COR-L47 (cell line): Measurements from ENCODE around the gene MRPS18C.
"Not testable (repeated sequence)": the region's sequence is repeated elsewhere in the genome, so short reads cannot be mapped to it uniquely, and the experiment has no call there.

Experiments used
- DNase-seq: peaks from one replicate; lab custom pipeline; 2025; lab: John Stamatoyannopoulos, UW

The MRPS18C gene

DNA sequence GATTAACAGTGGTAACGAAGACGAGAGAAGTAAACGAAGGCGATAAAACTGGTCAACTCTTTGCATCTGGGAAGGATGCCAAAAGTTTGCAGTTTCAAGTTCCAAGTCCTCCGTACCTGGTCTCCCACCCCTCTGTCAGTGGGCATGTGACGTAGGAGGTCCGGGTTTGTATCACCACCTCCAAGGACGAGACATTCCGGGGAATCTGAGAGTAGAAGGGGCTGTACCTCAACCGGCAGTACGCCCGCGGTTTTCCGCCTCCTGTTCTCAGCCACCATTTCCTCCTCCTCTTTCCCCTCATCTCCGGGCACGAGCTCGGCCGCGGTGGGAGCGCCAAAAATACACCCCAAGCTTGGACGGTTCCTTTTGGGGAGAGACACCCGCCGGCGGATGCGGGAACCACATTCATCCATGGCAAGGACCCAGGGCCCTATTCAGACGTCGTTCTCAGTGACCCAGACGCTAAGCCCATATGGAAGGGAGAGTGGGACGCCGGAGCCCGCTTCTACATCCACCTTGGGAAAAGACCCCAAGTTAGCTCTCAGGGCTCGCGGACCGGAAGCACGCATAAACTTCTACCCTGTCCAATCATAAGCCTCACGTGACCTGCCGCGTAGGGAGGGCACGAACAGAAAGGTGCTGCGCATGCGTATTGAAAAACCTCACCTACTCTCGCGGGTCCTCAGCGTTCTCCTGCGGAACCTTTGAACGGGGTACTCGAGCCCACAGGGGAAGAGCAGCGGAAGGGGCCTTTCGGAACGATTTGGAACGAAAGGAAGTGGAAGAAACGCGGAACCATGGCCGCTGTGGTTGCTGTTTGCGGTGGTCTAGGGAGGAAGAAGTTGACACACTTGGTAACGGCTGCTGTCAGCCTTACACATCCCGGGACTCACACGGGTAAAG, at the start of gene MRPS18C, which contains the start of gene HELQ:
TSS of gene MRPS18C (plus strand) at position 778 of the 903 bp plus-strand sequence. CDS start at position 798, 20 bp downstream.
TSS of gene HELQ (minus strand) at position 543 of the 903 bp plus-strand sequence. CDS start at position 413, 130 bp downstream.
- peak; percentile 97 for DNase-seq

DNA sequence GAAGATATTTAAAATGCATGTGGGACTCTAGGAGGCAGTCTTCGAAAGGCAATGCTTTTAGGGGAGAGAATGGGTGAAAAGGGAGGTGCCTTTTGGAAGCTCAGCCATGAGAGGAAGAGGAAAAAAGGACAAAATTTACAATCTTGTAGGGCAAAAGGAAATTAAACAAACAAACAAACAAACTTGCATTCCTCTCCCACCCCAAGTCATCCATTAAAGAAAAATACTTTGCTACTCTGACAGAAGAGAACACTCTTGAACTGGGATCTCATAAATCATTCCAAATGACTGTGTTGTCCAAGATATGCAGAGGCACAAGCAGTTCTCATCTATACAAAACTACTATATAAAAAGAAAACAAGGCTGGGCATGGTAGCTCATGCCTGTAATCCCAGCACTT, 47.0 kb upstream of the MRPS18C start:
- no peak for DNase-seq

DNA sequence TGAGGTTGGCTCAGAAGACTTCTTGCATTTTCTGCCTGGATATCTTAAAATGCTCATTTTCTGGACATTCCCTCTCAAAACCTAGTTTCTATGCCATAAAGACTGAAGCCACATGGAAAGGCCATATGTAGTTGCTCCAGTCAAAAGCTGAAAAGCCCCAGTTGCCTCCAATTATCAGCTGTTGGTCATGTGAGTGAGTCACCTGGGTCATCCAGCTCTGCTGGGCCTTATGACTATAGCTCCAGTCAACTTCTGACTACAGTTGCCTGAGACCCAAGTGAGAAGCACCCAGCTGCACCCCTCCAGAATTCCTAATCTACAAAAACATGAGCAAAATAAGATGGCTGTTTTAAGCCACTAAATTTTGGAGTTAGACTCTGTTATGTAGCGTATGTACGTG, 42.2 kb upstream of the MRPS18C start:
- no peak for DNase-seq

DNA sequence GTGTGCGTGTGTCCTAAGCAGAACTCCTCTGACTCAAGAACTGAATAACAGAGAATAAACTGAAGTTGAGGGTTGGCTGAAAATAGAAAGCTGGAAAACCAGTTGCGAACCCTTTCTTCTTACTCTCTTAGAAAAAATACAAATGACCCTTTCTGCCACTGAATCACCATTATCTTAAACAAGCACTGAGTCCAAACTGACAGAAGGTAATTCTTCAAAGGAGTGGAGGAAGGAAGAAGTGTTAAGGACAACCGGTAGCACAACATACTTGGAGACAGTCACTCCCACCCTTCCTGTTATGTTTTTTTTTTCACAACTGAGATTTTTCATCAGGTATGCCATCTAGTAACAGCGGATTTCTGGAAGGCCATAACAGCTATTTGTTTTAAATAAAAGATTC, 38.3 kb upstream of the MRPS18C start:
- no peak for DNase-seq

DNA sequence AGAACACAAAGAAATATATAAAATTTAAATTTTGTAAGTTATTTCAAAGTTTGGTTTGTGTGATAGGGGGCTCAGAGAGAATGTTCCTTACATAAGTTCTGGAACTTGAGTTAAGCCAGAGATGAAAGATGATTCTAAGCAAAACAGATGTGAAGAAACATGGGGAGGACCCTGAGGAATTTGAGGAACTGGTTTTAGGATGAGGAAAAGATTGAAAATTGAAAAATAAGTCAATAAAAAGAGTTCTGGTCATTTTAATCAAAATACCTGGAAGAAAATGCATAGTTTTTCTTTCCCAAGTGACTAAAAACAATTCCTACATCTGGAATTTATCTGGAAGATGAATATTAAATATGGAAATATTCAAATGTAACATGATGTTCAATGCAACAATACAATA, 37.6 kb upstream of the MRPS18C start:
- DNase-seq = no peak

DNA sequence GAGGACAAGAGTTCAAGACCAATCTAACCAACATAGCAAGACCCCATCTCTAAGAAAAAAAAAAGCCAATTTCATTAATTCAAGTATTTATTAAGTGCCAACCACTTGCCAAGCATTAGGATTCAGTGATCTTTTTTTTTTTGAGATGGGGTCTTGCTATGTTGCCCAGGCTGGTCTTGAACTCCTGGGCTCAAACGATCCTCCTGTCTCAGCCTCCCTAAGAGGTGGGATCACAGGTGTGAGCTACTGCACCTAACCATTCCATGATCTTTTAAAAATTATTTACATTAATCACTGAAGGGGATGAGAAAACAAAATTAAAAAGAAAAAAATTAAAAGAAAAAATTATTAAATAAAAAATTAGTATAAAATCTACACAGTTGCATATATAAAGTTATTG, 24.7 kb upstream of the MRPS18C start:
- DNase-seq = no peak

DNA sequence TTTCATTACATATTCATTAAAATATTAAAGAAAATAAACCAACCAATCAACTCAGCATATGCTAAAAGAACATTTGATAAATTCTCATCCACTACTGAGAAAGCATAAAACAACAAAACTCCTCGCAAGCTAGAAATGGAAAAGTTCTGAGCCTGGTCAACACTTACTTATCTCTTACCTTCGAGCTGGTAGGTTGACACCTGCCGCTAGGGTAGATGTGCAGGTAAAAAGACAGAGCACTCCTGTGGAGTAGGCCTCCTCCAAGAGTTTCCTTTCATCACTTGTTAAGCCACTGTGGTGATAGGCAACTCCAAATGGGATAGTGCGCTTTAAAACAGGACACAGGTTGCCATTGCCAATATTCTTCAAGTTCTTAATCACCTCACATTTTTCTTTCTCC, 19.2 kb upstream of the MRPS18C start:
- no peak for DNase-seq

DNA sequence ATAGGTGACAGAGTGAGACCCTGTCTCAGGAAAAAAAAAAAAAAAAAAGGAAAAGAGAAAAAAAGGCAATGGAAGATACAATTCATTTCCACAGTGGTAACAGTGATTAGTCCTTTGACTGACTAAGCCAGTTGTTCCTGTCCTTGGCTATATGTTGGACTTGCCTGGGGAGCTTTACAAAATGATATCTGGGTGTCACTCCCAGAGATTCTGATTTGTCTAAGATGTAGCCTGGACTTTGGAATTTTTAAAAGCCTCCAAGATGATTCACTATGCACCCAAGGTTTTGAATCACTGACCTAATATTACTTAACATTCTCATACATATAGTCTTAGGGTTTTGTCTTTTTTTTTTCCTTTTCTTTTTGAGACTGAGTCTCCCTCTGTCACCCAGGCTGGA, 17.1 kb upstream of the MRPS18C start:
- DNase-seq = no peak

DNA sequence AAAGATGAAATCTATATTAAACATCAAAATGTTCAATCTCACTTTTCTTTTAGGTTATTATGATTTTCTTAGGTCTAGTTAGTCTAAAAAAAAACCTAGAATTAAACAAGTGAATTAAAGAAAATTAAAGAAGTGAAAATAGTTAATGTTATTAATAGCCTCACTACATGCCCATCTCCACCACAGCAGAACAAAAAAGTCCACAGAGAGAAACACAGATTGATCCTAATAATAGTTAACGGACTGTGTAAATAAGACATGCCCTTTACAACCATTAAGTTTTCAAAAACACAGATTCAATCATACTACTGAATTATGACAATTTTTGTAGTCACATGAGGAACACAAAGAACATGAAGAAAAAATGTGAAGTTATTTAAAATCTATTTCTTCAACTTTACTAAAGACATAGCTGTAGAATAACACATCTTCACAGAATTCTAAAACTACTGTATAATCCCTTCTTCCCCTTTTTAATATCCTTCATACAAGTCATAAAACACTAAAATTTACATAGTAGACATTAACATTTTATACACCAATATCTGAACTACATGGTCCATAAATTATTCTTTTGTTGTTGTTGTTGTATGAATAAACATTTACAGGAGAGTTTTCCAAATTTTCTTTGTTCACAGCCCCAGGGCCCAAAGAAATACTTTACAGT, 15.6 kb upstream of the MRPS18C start:
- DNase-seq = no peak

DNA sequence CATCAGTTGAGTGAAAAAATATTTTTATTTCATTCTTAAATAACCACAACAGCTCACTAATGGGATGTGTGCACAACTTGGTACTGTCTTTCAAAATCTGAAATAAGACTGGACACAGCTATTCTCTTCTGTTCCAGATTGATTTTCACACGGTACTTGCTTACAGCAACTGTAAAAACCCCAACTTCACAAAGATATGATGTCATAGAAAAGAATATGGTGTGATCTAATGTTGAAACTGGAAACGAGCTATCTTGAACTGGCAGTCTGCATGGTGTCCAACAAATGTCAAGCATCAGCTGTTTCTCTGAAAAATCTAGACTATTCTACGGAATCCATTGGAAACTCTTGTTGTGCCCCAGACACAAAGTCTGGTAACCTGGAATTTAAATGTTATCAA, 15.0 kb upstream of the MRPS18C start:
- no peak for DNase-seq

DNA sequence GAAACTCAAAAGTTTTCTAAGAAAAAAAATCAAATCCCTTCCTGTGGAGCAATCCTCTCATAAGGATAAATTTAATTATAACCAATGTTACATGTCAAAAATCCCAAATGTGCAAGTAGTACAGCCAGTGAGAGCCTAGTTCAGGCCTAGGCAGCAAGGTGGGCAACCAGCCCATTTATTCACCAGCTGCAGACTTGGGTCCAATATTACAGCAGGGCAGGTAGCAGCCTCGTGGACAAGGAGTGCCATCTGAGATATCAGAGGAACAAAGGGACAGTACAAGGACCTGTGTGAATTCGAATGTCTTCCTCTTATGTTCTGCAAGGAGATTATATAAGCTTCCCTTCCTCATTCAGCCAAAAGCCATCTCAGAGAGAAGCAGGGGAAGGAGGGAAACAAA, 6.8 kb upstream of the MRPS18C start:
- no peak for DNase-seq

DNA sequence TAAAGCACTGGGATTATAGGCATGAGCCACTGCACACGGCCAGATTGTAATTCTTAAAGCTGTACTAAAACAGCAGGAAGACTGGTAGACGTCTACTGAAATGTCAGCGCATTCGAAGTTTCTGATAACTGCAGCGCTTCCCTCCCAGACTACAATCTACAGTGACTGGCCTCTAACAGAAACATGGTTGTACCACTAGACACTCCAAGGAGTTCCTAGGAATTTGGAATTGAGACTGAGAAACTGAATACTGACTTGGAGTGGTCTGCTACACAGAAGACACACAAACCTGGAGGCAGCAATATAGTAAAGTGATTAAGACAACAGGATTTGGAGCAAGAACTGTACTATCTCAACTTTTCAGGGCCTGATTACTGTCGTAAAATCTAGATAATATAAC, 1.2 kb upstream of the MRPS18C start:
- DNase-seq = no peak

DNA sequence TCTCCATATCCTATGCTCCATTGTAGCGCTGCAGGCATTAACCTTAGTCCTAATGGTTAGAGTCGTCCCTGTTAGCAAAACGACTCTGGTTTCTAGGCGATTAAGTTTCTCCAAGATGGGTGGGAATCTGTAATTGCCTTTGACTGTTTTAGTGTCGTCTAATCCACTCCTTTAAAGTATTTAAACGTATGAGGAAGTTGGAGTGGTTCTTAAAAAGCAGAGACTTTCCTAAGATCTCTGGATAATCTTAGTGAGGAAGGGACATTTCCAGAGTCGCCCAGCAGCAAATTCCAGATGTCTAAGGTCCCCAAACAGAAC, 285 bp downstream of the MRPS18C start:
- DNase-seq = no peak

DNA sequence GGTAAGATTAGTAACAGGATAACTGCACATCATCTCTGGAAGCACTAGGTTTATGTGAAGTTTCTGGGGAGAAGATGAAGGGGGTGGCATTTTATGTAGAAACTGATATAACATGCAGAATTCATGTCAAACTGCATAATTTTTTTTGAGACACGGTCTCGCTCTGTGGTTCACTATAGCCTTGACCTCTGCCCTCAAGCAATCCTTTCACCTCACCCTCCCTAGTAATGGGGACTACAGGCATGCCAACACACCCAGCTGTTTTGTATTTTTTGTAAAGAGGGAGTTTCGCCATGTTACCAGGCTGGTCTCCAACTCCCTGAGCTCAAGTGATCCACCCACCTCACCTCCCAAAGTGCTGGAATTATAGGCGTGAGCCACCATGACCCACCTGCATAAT, 17.6 kb downstream of the MRPS18C start:
- no peak for DNase-seq

DNA sequence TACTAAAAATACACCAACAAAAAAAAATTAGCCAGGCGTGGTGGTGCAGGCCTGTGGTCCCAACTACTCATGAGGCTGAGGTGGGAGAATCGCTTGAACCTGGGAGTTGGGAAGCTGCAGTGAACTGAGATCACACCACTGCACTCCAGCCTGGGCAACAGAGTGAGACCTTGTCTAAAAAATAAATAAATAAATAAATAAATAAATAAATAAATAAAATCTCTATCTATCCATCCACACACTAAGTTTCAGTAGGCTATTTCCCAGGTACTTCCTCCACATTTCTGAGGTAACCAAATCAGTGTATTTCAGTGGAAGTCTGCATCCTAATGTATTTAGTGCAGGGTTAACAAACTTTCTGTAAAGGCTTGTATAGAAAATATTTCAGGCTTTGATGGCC, 18.1 kb downstream of the MRPS18C start:
- no peak for DNase-seq

DNA sequence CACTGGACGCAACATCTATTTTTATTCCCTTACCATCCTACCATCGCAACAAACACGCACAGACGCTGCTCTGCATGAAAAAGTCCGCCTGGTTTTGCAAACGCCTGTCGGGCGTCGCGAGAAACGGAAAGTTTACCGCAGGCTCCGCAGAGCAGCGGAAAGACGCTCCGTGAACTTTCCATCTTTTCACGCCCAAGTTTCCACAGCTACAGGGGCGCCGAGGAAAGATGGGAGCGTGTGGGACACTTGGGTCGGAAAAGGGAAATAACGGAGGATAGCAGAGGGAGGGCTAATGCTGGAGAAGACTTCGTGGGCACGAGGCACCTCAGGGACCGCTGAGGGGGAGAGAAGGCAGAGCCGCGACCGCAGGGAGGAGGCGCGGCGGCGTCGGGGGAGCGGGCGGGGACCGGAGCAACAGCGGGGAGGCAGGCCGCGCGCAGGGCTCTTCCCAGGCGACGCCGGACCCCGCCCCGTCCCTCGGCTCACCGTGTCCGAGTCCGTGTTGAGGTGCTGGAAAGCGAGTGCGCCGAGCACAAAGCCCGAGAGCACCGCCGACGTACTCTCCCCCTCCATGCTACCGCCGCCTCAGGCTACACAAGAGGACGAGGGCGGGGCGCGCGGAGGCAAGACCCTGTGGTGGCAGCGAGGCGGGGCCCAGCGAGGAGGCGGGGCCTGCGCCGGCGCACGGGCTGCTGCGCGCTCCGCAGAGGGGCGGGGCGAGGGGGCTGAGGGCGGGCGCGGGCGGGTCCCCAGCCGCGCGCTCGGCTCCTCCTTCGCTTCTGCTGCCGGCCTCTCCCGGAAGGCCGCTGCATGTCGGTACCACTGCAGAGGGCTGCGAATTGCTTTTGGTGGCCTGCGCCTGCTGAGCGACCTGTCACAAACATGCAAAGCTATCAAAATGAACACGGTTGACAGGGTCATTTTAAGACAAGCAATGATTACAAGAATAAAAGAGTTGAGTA, 28.9 kb downstream of the MRPS18C start, which contains the start of gene ABRAXAS1:
TSS of gene ABRAXAS1 (minus strand) at position 601 of the 962 bp plus-strand sequence. CDS start at position 573, 28 bp downstream.
- peak; percentile 95 for DNase-seq

DNA sequence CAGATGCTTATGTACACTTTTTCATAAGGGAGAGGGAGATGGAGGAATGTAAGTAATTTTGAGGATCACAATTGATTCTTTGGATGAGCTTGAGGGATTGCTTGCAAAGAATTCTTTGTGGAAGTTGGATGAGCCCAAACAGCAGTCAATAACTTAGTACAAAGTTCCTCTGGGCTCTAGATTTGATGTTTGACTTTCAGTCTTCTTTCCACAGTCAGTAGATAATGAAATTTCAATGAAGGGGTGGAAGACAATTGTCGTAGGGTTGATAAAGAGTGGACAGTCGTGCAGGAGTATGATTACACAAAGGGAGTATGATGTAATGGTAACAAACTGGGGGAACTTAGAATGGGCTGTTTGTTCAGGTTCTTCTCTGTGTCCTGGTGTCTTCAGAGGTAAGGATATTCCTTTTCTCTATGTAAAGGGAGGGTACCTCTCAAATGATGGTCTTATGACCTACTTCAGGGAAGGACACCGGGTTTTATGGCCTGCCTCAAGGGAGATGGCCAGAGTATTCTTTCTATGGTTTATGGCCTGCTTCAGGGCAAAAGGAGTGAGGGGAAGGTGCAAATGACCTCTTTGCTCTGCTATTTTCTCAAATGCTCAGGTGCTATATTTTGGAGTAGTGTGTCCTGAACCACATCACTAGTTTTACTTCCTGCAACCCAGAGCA, 30.7 kb downstream of the MRPS18C start:
- DNase-seq = no peak

DNA sequence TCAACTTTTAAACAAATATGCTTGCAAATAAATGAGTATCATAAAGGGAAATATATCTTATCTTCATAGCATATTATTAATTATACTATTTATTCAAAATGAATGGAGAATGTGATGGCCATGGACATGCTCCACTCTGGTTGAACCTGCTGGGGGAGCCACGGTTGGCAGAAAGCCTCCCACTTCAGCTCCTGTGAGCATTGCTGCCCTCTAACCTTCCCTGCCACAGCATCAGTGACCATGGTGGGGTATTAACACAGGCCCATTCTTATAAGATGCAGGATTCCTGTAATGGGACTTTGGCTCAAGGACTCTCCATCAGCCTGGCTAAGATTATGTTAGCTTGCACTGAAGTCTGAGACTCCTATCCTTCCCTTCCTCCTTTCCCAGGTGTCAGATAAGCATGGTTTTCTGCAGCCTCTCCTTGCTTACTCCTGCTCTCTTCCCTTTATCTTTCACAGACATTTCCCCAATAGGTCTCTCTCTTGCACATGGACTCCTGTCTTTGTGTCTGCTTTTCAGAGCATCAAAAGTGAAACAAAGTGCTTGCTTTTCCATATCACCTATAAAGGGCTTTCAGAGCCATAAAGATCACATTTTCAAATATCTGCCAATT, 34.0 kb downstream of the MRPS18C start:
- no peak for DNase-seq

DNA sequence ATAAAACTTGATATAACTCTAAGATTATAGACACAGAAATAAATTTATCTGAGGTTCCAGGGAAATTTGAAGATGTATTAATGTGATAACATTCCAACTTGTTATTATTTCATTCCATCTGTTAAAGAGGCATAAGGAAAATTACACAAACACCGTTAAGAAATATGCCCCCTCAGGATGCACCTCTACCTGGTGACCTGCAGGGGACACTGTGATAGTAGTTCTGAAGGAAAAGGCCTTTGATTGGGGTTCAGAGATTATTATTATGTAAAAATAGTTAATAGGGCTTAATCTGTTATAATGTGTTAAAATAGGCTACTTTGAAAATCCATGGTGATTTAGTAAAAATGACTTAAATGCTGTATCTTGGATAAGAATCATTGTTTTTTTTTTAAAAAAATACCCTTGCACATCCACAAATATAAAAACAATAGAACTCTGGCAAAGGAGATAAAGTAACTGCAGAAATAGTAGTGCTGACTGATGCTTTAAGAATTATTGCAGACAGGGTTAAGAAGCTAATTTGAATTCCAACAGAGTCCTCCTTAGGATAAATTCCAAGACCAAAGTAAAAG, 35.1 kb downstream of the MRPS18C start:
- DNase-seq = no peak

DNA sequence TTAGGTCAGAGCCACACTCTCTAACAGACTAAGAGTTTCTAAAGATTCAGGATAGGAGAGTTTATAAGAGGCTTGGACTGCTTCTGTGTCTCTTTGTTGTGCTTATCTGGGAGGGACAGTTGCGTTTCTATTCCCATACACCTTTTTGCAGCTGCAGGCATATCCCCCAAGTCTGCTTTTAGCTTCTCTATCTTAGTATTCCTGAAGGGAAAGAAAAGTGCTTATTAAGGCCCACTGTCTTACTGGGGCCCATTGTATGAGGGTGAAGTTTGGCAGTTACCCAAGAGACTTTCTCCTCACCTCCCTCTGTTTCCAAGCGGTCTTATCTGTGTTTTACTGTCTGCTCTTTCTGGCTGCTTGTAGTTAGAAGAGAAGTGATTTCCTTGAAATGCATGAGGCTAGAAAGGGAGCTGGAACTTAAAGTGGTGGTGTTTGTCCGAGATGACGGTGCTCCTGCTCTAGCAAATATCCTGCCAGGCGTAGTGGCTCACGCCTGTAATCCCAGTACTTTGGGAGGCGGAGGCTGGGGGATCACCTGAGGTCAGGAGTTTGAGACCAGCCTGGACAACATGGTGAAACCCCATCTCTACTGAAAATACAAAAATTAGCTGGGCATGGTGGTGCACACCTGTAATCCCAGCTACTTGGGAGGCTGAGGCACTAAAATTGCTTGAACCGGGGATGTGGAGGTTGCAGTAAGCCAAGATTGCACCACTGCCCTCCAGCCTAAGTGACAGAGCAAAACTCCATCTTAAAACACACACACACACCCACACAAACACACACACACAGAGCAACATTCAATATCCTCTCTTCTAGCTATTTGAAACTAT, 40.4 kb downstream of the MRPS18C start:
- DNase-seq = not testable (repeated sequence)
